GM23338 (cell line): ENCODE results near the gene CRACDL. TPM values are rescaled to one million over a fixed set of nuclear protein-coding genes. Genes with fewer than 3 reads are reported as not detected.

Experiments used
- ATAC-seq: fragments of 200-7000 bp; cut with Tn5 transposase; 3 replicates; pipeline ENCODE4 v1.9.1; 2020
- DNase-seq: peaks from one replicate; pipeline ENCODE4 v3.0.0-alpha.2; 2015; ENCODE audit warnings: low spot score
- H2AFZ ChIP-seq: fragments of 200-600 bp; sonication (generic); 2 replicates; pipeline ENCODE4 v1.8.0; 2016; ENCODE audit warnings: antibody characterized with exemption, mild to moderate bottlenecking, moderate library complexity
- H3F3A ChIP-seq: fragments of 200-600 bp; sonication (generic); replicated peaks from 2 replicates; pipeline ENCODE4 v1.8.0; 2017; ENCODE audit warnings: antibody characterized with exemption, mixed run types, low read depth
- H3K27ac ChIP-seq: fragments of 200-600 bp; sonication (generic); 2 replicates; pipeline ENCODE4 v1.6.1; 2016; ENCODE audit warnings: low read depth
- H3K27me3 ChIP-seq: fragments of 200-600 bp; sonication (generic); 2 replicates; pipeline ENCODE4 v1.8.0; 2016; ENCODE audit warnings: mild to moderate bottlenecking, mixed run types, moderate library complexity; ENCODE audit not compliant: insufficient read depth
- H3K36me3 ChIP-seq: fragments of 200-600 bp; sonication (generic); 2 replicates; pipeline ENCODE4 v1.8.0; 2016; ENCODE audit warnings: mild to moderate bottlenecking; ENCODE audit not compliant: insufficient read depth
- H3K4me1 ChIP-seq: fragments of 200-600 bp; sonication (generic); 2 replicates; pipeline ENCODE4 v1.8.0; 2016; ENCODE audit warnings: mild to moderate bottlenecking, moderate library complexity; ENCODE audit not compliant: insufficient read depth
- H3K4me2 ChIP-seq: fragments of 200-600 bp; sonication (generic); 2 replicates; pipeline ENCODE4 v1.7.1; 2017; ENCODE audit warnings: mixed run types
- H3K4me3 ChIP-seq: fragments of 200-600 bp; sonication (generic); 2 replicates; pipeline ENCODE4 v1.6.1; 2016; ENCODE audit warnings: mixed run types
- H3K79me2 ChIP-seq: fragments of 200-600 bp; sonication (generic); replicated peaks from 2 replicates; pipeline ENCODE4 v1.8.0; 2017; ENCODE audit warnings: mild to moderate bottlenecking; ENCODE audit not compliant: insufficient read depth
- H3K9me2 ChIP-seq: fragments of 200-600 bp; sonication (generic); 2 replicates; pipeline ENCODE4 v1.8.0; 2017; ENCODE audit not compliant: insufficient read depth
- H4K20me1 ChIP-seq: fragments of 200-600 bp; sonication (generic); replicated peaks from 2 replicates; pipeline ENCODE4 v1.8.0; 2017; ENCODE audit warnings: mild to moderate bottlenecking; ENCODE audit not compliant: insufficient read depth
- H3K27ac Mint-ChIP-seq: 2 replicates; pipeline ENCODE4 v1.8.0; 2020; ENCODE audit warnings: inconsistent platforms, mild to moderate bottlenecking, moderate library complexity, mixed read lengths
- H3K27me3 Mint-ChIP-seq: 3 replicates; pipeline ENCODE4 v1.8.0; 2022; ENCODE audit warnings: low read depth, mild to moderate bottlenecking, moderate library complexity, mixed read lengths, inconsistent platforms; ENCODE audit not compliant: insufficient read depth, poor library complexity
- H3K36me3 Mint-ChIP-seq: 3 replicates; pipeline ENCODE4 v1.8.0; 2021; ENCODE audit warnings: low read depth, mild to moderate bottlenecking, inconsistent platforms, moderate library complexity, mixed read lengths
- H3K4me1 Mint-ChIP-seq: 3 replicates; pipeline ENCODE4 v1.8.0; 2020; ENCODE audit warnings: mild to moderate bottlenecking, inconsistent platforms, mixed read lengths
- H3K4me3 Mint-ChIP-seq: 3 replicates; pipeline ENCODE4 v1.8.0; 2021; ENCODE audit warnings: moderate library complexity, mild to moderate bottlenecking, inconsistent platforms, mixed read lengths
- H3K9me3 Mint-ChIP-seq: 3 replicates; pipeline ENCODE4 v1.8.0; 2020; ENCODE audit warnings: moderate library complexity, mild to moderate bottlenecking, inconsistent platforms, mixed read lengths
- CREB1 ChIP-seq: fragments of 250-450 bp; sonication (Bioruptor Pico); IDR thresholded peaks from 2 replicates; pipeline ENCODE4 v1.5.0; 2020; ENCODE audit warnings: low read depth, mild to moderate bottlenecking, moderate library complexity
- EZH2 ChIP-seq: fragments of 200-600 bp; sonication (generic); IDR thresholded peaks from one replicate; pipeline ENCODE4 v1.8.0; 2017; ENCODE audit warnings: antibody characterized with exemption, mild to moderate bottlenecking, low read depth; ENCODE audit not compliant: unreplicated experiment
- NANOG ChIP-seq: IDR thresholded peaks from 2 replicates; pipeline ENCODE4 v1.6.1; 2016; ENCODE audit warnings: antibody characterized with exemption, borderline replicate concordance
- polyA plus RNA-seq: library from polyadenylated mRNA; unstranded; fragments of >200 nt; fragmentation: Nextera tagmentation; extraction: Ambion mirVana; gene quantifications from 2 replicates; pipeline ENCODE4 v1.2.1, GENCODE V29; 2016
- total RNA-seq: library from RNA; depleted of rRNA; stranded (reverse); fragments of >200 nt; shearing (Covaris generic); gene quantifications from 2 replicates; pipeline ENCODE4 v1.2.3, GENCODE V29; 2014
- TF ChIP-seq, protein P1 (sequence below): fragments of 250-450 bp; sonication (Bioruptor Pico); IDR thresholded peaks from 2 replicates; pipeline ENCODE4 v1.5.0; 2020; ENCODE audit warnings: mild to moderate bottlenecking, moderate library complexity
- TF ChIP-seq, protein P2 (sequence below), 2 experiments: fragments of 200-600 bp in 1 of 2; sonication (generic) in 1 of 2; conservative IDR thresholded peaks; 2 replicates each; pipeline versions ENCODE4 v1.5.1 to v1.6.1; 2016 to 2017; ENCODE audit warnings: antibody characterized with exemption in 2 of 2, low read depth in 2 of 2, mild to moderate bottlenecking in 2 of 2, moderate library complexity in 1 of 2

Gene CRACDL
- total and polyA plus RNA-seq, 2 experiments from 2014 or later, result 0.14 to 0.16 TPM

DNA sequence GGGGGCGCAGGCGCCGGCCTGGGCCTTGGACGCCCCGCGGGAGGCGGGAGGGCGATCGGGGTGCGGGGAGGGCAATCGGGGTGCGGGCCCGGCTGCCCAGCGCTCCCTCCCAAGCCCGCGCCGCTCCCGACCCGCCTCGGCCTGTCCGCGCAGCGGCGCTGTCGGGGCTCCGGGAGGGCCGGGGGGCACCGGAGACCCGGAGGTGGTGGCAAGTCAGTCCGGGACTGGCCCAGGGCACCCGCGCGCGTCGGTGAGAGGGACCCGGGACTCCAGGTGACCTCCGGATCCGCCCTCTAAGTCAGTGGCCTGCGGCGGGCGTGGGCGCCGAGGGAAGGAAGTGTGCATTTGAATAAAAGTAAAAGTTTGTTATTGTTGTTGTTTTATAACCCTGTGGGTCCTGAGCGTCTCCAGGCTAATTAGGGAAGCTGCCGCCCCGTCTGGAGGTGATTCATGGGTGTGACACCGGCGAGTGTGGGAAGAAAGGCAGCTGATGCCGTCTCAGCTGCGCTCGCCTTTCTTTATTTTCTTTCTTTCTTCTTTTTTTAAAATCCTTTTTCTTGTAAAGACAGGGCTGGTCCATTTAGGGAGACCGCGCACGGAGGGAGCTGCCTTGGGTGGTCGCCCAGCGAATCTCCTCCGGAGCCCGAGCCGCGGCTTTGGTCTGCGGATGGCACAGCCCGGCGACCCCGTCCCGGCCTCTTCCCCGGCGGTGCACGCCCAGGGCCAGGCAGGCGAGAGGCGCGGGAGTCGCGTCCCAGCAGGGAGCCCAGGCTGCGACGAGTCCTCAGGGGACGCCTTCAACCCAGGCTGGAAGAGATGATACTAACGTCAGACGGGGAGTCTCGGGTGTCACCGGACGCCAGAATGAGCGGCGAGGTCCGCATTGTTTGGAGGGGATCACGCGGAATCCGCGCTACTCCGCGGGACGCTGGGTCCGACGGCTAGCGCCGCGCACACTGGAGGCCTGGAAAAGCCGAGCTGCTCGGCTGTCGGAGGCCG is 627 bp upstream of the CRACDL start:
- Mint-ChIP-seq H3K27ac (no peak overlapping the region), H3K9me3 (no peaks in the 10 kb centered on the region), H3K27me3 (peaks cover 48% of the 10 kb centered on the region), H3K36me3 (no peaks in the 10 kb centered on the region; the same call in 2 of the 3 replicates), H3K4me3 (peak overlapping the region; percentile 73), H3K4me1 (peaks cover 7% of the 10 kb centered on the region)
- DNase-seq (peak; percentile 66), ATAC-seq (peak; percentile 68)
- H3F3A ChIP-seq, result 0 out of 2 replicates have a peak, but pooled peaks cover 5% of the 10 kb centered on the region
- H3K4me3 ChIP-seq, result peak overlapping the region; percentile 66
- H3K27ac ChIP-seq, result no peak overlapping the region
- peak overlapping the region; percentile 87 for H3K4me2 ChIP-seq
- TF ChIP-seq CREB1 (CRISPR knock-in tag), result no peak
- TF ChIP-seq, protein P1, sequence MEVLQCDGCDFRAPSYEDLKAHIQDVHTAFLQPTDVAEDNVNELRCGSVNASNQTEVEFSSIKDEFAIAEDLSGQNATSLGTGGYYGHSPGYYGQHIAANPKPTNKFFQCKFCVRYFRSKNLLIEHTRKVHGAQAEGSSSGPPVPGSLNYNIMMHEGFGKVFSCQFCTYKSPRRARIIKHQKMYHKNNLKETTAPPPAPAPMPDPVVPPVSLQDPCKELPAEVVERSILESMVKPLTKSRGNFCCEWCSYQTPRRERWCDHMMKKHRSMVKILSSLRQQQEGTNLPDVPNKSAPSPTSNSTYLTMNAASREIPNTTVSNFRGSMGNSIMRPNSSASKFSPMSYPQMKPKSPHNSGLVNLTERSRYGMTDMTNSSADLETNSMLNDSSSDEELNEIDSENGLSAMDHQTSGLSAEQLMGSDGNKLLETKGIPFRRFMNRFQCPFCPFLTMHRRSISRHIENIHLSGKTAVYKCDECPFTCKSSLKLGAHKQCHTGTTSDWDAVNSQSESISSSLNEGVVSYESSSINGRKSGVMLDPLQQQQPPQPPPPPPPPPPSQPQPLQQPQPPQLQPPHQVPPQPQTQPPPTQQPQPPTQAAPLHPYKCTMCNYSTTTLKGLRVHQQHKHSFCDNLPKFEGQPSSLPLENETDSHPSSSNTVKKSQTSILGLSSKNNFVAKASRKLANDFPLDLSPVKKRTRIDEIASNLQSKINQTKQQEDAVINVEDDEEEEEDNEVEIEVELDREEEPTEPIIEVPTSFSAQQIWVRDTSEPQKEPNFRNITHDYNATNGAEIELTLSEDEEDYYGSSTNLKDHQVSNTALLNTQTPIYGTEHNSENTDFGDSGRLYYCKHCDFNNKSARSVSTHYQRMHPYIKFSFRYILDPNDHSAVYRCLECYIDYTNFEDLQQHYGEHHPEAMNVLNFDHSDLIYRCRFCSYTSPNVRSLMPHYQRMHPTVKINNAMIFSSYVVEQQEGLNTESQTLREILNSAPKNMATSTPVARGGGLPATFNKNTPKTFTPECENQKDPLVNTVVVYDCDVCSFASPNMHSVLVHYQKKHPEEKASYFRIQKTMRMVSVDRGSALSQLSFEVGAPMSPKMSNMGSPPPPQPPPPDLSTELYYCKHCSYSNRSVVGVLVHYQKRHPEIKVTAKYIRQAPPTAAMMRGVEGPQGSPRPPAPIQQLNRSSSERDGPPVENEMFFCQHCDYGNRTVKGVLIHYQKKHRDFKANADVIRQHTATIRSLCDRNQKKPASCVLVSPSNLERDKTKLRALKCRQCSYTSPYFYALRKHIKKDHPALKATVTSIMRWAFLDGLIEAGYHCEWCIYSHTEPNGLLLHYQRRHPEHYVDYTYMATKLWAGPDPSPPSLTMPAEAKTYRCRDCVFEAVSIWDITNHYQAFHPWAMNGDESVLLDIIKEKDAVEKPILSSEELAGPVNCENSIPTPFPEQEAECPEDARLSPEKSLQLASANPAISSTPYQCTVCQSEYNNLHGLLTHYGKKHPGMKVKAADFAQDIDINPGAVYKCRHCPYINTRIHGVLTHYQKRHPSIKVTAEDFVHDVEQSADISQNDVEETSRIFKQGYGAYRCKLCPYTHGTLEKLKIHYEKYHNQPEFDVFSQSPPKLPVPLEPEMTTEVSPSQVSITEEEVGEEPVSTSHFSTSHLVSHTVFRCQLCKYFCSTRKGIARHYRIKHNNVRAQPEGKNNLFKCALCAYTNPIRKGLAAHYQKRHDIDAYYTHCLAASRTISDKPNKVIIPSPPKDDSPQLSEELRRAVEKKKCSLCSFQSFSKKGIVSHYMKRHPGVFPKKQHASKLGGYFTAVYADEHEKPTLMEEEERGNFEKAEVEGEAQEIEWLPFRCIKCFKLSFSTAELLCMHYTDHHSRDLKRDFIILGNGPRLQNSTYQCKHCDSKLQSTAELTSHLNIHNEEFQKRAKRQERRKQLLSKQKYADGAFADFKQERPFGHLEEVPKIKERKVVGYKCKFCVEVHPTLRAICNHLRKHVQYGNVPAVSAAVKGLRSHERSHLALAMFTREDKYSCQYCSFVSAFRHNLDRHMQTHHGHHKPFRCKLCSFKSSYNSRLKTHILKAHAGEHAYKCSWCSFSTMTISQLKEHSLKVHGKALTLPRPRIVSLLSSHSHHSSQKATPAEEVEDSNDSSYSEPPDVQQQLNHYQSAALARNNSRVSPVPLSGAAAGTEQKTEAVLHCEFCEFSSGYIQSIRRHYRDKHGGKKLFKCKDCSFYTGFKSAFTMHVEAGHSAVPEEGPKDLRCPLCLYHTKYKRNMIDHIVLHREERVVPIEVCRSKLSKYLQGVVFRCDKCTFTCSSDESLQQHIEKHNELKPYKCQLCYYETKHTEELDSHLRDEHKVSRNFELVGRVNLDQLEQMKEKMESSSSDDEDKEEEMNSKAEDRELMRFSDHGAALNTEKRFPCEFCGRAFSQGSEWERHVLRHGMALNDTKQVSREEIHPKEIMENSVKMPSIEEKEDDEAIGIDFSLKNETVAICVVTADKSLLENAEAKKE (CRISPR knock-in tag), result no peak
- TF ChIP-seq EZH2, result peak; percentile 57
- TF ChIP-seq, protein P2, sequence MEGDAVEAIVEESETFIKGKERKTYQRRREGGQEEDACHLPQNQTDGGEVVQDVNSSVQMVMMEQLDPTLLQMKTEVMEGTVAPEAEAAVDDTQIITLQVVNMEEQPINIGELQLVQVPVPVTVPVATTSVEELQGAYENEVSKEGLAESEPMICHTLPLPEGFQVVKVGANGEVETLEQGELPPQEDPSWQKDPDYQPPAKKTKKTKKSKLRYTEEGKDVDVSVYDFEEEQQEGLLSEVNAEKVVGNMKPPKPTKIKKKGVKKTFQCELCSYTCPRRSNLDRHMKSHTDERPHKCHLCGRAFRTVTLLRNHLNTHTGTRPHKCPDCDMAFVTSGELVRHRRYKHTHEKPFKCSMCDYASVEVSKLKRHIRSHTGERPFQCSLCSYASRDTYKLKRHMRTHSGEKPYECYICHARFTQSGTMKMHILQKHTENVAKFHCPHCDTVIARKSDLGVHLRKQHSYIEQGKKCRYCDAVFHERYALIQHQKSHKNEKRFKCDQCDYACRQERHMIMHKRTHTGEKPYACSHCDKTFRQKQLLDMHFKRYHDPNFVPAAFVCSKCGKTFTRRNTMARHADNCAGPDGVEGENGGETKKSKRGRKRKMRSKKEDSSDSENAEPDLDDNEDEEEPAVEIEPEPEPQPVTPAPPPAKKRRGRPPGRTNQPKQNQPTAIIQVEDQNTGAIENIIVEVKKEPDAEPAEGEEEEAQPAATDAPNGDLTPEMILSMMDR (conservative IDR thresholded peaks at IDR 0.05; ENCODE audit: low read depth in 2 of 2), result peak; percentile 26 to 51; a peak in 3 of 4 replicates
- TF ChIP-seq NANOG, result no peak
- no peaks in the 10 kb centered on the region for H3K9me2 ChIP-seq
- H3K79me2 ChIP-seq, result no peaks in the 10 kb centered on the region
- H3K4me1 ChIP-seq, result 0 out of 2 replicates have a peak, but pooled peaks cover 5% of the 10 kb centered on the region
- H2AFZ ChIP-seq, result peak overlapping the region; percentile 78
- no peaks in the 10 kb centered on the region for H4K20me1 ChIP-seq
- H3K27me3 ChIP-seq, result peaks cover 59% of the 10 kb centered on the region
- no peaks in the 10 kb centered on the region for H3K36me3 ChIP-seq
